HG03432 (cell line): ENCODE measurements around the gene RAMP3.
"Not testable (repeated sequence)": the region's sequence is repeated elsewhere in the genome, so short reads cannot be mapped to it uniquely, and the experiment has no call there.

ENCODE experiments used
- ATAC-seq: cut with Tn5 transposase; IDR thresholded peaks from one replicate; pipeline ENCODE4 v1.9.1; 2021; ENCODE audit warnings: mild to moderate bottlenecking, moderate library complexity; ENCODE audit not compliant: unreplicated experiment

Gene RAMP3

GRCh38 chr7:45155941-45156340 is 1.6 kb upstream of the RAMP3 start:
- ATAC-seq: no peak

GRCh38 chr7:45156516-45157272 is 897 bp upstream of the RAMP3 start:
- no peak for ATAC-seq

GRCh38 chr7:45157286-45157652 is 322 bp upstream of the RAMP3 start:
- ATAC-seq: no peak

GRCh38 chr7:45158471-45158870 is 880 bp downstream of the RAMP3 start:
- ATAC-seq: no peak

GRCh38 chr7:45159296-45159695 is 1.7 kb downstream of the RAMP3 start:
- ATAC-seq: no peak

- ATAC-seq: peak; percentile 58
These were observed 2.9 kb downstream of the RAMP3 start for GRCh38 chr7:45160417-45160881.

- no peak for ATAC-seq
These were observed 3.5 kb downstream of the RAMP3 start for GRCh38 chr7:45161138-45161537.

- ATAC-seq: no peak
These were observed 4.3 kb downstream of the RAMP3 start for GRCh38 chr7:45161842-45162241.

- no peak for ATAC-seq
These were observed 4.8 kb downstream of the RAMP3 start for GRCh38 chr7:45162311-45162845.

- no peak for ATAC-seq
These were observed 5.5 kb downstream of the RAMP3 start for GRCh38 chr7:45162943-45163691.

- ATAC-seq: no peak
These were observed 6.1 kb downstream of the RAMP3 start for GRCh38 chr7:45163692-45164052.

GRCh38 chr7:45164271-45164670 is 6.7 kb downstream of the RAMP3 start:
- not testable (repeated sequence) for ATAC-seq

- no peak for ATAC-seq
These were observed 8.3 kb downstream of the RAMP3 start for GRCh38 chr7:45165857-45166256.

- ATAC-seq: no peak
These were observed 14.4 kb downstream of the RAMP3 start for GRCh38 chr7:45171946-45172345.

GRCh38 chr7:45173596-45174327 is 16.2 kb downstream of the RAMP3 start:
- no peak for ATAC-seq

GRCh38 chr7:45174328-45174610 is 16.7 kb downstream of the RAMP3 start:
- no peak for ATAC-seq

- ATAC-seq: no peak
These were observed 17.6 kb downstream of the RAMP3 start for GRCh38 chr7:45174966-45175765.

- ATAC-seq: no peak
These were observed 18.5 kb downstream of the RAMP3 start for GRCh38 chr7:45176091-45176490.

- ATAC-seq: no peak
These were observed 19.5 kb downstream of the RAMP3 start for GRCh38 chr7:45176886-45177731.

- ATAC-seq: no peak
These were observed 20.2 kb downstream of the RAMP3 start for GRCh38 chr7:45177801-45178200.
